ENCODE measurements around the gene ALK.

The ALK gene

DNA sequence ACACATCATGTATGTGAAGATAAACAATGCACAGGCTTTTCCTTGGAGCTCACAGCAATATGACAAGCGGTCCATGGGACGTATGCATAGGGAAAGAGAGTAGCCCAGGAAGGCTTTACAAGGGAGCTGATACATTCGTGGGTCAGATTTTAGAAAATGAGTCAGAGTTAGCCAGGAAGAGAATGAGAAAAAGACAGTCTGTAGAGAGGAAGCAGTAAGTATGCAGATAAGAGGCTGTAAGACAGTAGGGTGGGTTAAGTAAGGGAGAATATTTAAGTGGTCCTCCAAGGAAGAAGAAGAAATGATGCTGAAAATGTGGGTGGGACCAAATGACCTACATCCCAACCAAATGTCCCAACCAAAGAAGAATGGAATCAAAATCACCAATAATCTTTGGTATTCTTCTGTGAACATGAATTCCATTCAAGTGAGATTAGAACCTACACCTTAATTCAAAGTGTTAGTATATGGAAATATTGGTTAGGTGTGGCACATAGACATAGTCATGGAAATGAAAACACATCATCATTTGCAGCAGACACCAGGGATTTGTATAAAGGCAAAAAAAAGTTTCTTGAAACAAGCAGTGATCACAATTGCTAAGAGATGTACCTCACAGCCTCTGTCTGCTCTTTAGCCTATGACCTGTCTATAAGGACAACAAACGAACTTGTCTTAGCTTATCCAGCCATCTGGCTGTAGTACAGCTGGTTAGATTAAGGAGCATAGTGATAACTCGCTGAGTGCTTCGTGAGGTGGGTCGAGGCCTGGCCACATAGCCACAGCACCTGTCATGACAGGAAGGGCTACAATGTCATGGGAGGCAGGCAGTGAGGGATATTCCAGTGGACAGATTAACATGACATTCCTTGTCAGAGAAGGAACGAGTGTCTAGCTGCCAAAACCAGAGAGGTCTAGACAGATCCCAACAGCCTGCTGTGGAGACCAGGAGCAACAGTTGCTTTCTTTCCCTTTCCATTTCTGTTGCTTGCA is 133.6 kb downstream of the ALK start:
- DNase-seq: no peak

DNA sequence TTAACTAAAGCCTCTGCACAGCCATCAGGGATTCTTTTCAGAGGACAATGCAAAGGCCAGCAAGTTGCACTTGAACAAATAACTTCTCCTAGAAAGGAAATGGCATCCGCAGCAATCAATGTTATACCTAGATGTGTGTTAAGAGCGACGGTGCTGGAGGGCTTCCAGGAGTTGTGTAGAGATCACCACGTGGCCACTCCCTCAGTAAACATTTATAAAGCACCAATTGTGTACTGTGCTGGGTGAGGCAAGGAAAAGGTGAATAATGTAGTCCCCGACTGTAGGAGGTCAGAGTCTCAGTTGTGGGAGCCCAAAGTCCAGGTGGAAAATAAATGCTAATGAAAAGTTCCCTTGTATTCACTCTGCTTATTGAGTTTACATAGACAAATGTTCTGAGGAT is 135.0 kb downstream of the ALK start:
- DNase-seq: no peak

DNA sequence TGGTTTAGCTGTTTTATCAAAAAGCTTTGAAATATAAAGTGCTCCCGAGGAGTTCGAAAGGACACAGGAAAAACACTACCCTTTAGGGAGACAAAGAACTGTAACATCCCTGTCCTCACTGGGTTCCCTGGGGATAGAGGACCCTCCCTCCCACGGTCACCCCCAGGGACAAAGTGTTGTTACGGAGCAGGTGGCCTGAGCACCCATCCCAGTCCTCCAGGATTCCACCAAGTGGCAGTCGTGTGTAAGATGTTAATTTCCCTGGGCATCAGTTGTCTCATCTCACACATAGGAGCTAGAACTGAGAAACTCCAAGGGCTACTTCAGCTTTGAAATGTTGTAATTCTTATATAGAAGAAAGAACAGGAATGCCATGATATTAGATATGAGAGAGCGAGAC is 137.7 kb downstream of the ALK start:
- no peak for DNase-seq

DNA sequence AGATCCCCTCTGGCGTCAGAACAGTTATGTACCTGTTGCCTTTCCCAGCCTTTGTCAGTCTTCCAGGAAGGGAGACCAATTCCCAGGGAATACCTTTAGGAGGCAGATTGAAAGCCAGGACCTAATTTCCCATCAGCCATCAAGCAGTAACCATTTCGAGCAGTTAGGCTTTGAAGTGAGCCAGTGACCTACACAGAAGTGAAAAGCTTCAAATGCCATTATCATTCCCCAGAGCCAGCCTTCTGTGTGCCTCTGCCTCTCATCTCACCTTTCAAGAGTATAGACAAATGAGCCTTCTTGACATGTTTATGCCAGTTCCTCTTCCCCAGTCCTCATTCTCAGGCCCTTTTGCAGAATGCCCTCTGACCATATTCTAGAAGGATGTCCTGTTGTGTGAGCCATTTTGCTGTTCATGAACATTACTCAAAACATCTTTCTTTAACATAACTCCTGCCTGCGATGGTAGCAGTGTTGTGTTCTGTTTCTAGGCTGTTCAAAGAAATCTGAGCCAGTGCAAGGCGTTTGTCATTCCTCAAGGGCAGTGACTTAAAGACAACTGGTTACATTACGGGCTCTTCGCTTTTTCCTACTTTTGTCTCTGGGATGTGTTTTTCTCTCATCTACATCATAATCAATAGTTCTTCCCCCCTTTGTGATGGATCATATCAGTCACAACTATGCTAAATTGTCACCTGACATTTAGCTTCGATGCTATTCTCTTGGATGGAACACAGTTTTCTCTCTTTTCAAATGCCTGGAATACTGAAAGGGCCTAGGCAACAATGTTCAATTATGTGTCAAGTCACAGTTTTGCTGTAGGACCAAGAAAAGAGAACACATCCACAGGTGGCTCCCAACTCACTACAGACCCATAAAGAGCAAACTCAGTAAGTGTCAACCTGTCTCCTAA is 138.6 kb downstream of the ALK start:
- no peak for DNase-seq

DNA sequence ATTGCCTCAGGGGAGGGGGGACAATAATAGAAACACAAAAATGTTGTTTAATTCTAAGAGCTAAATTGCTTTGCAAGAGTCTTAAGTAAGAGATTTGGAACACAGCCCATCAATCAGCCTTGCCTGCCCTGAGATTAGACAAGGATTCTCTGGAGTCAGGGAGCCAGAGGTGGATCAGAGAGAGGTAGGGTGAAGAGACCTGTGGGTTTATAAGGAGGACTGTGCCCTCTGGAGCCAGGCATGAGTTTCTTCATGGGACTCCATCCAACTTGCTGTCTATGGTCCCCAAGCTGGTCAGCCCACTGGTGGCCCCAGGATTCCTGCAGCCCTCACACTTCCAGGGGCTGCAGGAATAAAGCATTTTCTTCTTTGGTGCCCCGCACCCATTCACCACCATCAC is 139.3 kb downstream of the ALK start:
- DNase-seq: no peak

DNA sequence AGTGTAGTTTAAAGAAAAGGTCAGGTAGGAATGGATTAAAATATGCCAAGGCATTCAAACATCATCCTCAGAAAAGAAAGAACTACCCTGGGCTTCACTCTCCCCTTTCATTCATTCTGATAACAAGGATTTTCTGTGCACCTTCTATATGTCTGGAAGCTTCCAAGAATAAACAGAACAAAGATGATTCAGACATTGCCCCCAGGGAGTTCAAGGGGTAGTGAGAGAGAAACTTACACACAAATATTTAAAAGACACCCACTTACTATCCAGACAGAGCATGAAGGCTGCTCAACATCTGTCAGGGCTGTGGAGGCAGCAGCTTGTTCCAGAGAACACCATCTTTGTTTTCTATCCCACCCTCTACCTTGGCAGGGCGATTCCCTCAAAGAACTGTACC is 140.5 kb downstream of the ALK start:
- DNase-seq: no peak

DNA sequence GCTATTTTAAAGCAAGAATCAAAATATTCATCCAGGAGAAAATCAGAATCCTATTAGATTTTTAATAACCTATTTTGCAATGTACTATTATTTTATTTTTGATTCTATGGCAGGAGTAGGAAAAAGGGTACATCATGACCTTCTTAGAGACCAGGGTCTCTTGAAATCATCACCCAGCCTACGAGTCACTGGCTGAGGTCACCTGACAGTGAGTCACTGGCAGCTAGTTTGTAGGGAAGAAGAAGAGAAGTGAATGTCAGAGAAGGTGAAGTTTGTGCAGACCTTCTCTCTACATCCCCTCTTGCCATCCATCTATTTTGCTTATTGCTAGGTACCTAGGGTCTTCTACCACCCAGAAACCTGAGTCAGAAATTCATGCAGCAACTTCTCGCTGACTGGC is 144.2 kb downstream of the ALK start:
- no peak for DNase-seq

DNA sequence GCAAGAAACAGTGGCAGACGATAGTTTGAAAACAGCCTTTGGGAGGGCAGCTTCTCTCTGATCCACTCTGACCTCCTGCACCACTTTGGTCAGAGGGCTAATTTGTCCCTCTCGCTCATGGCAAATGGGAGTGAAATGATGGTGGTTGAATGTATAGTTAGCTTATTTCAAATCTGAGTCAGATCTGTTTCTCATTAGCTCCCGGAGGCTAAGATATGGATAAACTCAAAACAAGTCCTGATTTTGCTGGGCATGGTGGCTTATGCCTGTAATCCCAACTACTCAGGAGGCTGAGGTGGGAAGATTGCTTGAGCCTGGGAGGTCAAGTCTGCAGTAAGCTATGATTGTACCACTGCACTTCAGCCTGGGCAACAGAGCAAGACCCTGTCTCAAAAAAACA is 145.0 kb downstream of the ALK start:
- DNase-seq: no peak

DNA sequence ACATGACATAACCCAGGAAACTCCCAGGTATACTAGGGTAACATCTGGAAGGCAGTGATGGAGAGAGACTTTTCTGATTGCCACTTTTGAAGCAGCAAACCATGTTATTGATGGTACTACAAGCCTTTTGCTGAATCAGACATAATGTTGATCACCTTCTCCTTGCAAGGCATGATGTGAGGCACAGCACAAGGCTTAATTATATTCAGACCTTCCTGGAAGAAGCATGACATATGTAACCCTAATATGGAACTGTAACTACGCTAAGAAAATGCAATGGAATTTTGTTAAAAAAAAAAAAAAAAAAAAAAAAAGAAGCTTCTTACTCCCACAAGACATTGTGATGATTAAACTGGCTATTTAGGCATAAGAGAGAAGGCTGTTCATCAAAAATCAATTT is 145.4 kb downstream of the ALK start:
- DNase-seq: no peak

DNA sequence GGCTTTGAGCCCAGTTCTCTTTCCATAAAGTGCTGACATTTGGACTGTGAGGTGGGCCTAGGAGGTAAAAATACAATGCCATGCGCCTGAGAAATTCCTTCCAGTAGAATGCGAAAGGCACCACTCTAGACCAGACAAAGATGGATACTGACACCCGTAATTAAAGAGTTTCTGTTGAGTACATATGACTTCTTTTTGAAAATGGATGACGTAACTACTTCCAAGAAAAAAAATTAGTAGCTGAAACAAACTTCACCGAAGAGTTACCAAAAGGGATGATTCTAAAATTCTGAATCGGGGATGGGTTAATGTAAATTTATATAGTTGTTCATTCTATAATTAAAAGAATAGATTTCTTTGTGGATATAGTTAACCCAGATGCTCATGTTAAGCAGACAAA is 146.8 kb downstream of the ALK start:
- no peak for DNase-seq

DNA sequence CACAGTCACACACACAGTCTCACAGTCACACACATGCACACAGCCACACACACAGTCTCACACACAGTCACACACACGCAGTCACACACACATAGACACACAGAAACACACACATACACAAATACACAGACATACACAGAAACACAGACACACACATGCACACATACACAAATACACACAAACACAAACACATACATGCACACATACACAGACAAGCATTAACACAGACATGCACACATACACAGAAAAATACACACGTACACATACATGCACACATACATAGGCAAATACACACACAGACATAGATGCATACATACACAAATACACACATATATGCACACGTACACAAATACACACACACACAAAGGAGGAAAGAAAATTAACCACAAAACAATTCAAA is 150.5 kb downstream of the ALK start:
- no peak for DNase-seq

DNA sequence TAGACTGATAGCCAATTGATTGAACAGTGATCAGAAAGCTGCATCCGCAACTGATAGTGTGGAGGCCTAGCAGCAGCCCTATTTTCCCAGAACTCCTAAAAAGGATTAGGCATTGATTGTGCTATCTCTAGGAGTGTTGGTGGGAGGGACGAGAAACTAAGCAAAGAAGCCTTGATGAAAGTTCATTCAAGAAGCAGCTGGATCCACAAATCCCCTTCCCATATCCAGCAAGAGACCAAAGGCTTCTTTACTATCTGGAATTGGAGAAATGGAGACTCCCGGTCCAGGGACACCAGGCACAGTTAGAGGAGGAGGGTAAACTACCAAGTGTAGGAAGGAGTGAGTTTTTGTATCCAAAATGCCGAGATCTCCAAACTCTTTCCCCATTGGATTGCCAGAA is 151.5 kb downstream of the ALK start:
- no peak for DNase-seq

DNA sequence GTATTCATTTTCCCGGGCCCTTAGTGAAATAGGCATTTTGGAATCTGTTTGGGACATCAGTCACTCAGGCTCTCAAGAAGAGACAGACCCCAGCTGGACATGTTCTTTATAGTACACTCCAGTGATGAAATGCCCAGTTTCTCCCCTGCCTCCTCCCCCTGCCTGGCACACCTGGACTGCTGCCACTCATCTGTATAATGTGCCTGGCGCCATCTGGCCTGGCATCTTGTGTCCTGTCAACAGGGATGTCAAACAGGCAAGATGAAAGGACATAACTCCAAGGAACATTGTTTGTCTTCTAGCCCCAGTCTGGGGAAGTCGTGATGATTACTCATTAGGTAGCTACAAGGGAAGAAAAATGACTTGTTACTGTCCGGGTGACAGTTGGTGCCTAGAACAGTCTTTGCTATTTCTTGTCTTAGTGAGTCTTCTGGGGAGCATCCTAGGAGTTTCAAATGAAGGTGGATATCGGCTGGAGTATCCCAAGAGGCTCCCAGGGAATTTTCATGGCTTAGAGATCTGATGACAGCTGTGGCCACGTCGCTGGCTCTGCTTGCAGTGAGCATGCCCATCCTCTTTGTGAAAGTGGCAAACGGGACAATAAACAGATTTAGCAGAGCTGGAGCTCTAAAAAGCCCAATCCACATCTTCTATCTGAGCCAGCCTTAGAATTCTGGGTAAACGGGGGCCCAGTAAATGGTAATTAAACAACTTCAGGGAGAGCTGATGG is 153.6 kb downstream of the ALK start:
- DNase-seq: no peak

DNA sequence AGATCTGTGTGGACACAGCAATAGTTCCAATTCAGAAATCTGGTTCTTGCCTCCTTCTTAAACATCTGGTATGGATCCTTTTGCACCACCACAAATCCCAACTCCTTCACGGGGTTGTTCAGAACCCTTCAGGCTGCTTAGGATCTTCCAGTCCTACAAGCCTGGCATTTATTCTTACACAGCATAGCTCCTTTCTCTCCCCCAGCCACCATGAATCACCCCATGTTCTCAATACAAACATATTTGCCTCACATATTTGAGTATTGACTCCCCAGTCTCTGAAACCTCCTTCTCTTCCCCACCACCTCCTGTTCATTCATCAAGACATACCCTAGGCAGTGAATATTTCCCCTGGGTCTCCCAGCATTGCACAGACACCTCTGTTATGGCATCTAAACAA is 155.2 kb downstream of the ALK start:
- DNase-seq: no peak

DNA sequence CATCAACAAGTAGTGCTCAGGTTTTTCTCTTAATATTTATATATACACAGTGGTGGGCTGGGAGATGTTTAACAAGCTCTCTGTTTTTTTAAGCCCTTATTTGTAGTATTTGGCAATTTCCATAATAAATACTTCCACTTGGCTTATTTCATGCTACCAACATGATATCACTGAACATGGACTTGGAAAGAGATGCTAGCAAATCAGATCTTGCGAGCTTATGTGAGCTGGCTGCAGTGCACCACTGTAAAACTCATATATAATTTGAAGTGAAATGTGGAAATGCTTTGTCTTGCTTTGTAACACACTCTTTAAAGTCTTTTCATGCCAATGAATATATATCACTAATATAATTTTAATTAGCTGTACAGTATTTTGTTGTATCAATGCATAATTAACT is 155.7 kb downstream of the ALK start:
- DNase-seq: no peak

DNA sequence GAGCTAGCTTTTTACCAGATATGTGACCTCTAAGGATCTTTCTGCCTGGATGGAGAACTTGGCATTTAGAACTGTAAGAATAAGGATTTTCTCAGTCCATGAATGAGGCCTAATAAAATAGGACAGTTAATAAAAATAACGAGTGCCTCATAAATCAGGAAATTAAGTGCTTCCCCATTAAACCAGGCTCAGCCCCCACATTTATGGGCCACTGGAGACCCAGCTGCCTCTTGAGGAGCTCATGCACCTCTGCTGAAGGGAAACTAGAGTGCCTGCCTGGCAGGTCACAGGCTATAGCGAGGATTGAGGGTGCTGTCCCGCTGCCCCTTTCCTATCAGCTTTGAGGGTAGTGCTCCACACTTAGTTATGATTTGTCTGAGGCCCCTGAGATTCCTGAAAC is 158.0 kb downstream of the ALK start:
- no peak for DNase-seq

DNA sequence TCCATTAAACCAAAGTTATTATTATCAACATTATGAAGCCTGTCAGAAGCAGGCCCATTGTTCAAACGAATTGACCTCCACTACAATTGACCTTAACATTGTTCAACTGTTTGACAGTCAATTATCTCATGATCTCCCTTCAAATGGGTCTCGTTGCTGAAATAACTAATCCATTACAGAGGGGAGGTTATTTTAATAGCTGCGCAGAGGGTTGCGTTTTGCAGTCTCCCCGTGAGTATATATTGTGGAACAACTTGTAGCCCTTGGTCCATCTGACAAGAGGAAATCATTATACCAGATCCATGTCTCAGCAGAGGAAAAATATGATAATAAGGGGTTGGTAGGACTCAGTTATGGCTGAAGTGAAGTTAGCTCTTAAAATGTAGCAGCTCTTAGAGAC is 159.1 kb downstream of the ALK start:
- DNase-seq: no peak

DNA sequence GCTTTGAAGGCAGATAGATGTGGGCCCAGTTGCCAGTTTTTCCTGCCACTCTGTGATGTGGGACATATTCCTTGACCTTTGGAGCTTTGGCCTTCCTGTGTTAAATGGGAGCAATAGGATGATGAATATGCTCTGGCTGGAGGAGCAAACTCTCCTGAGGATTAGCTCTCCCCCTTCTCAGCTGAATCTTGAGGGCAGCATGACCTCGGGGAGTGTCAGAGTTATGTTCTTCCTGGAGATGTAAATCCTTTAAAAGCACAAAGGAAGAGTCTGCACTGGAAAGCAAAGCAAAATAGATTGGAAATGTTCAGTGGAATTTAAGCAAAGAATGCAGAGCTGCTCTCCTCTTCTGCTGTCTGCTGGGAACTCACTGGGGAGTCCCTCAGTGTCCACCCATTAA is 160.1 kb downstream of the ALK start:
- no peak for DNase-seq

DNA sequence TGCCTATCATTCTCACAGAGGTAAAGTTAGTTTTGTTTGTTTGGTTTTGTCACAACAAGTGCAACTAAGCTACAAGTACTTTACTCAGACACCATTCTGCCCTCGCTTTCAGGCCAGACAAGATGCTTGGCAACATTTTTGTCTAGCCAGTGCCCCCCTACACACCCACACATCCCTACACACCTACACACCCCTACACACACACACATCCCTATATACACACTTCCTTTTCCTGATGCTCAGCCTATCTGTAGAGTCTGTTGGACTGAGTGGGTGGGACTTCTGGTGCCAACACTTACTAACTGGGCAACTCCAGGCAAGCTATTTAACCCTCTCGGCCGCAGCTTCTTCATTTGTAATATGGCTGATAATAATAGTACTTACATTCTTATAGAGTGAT is 161.4 kb downstream of the ALK start:
- no peak for DNase-seq

DNA sequence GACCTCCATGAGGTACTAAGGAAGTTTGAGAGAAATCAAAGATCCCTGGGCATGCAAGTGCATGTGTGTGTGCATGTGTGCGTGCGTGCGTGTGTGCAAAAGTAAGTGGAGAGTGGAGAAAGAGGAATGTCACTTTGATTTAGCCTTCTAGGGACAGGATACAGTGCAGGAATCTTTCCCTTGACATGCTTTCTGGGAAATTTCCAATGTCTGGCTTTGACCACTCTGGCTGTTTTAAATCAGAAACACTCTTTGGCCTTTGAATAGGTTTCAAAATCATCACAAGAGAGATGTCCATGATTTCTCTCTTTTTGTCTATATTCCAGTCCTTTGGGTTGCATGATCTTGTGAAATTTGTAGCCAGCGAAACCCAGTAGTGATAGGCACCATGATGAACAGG is 162.0 kb downstream of the ALK start:
- no peak for DNase-seq

DNA sequence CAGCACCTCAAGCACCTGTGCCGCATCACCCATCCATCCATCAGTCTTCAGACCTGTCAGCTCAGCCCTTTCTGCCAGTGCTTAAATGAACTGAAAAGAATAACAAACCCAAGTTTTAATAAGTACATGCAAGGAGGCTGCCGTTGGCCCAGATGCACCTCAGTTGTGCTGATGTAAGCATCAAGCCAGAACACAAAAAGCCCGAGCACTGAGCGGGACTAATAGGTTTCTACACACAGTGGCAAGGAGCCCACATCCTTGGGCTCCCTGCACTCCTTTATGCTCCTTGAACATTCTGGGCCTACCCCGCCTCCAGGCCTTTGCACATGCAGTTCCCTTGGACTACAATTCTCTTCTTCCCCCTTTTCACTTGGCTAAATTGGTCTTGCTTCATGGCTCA is 165.6 kb downstream of the ALK start:
- DNase-seq: no peak

DNA sequence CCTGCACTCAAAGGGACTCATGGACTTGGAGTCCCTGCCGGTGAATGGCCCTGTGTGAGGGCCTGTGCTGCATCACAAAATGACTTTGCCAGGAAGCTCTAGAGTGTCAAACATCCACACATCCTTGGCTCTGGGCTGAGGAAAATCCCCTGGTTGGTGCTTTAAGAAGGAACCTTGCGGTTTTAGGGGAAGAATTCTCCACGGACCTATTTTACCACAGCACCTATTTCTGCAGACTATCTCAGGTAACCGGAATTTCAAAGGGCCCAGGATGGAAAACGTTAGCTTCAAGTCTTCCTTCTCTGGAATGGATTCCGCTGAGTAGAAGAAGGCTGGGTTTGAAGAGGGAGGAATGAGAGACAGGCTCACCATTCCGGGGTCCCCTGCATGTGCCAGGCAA is 166.2 kb downstream of the ALK start:
- DNase-seq: no peak

Data from CD4-positive, alpha-beta T cell treated with Interleukin-4 for 1 hour (primary cell).